ENCODE results near the gene ISOC1. TPM values are rescaled to one million over a fixed set of nuclear protein-coding genes. Genes with fewer than 3 reads are reported as not detected.

The ISOC1 gene
- total RNA-seq, 2 donors from 2014 or later: 10.9 to 12.0 TPM

- Histone ChIP-seq H3K4me1 (ENCODE audit: control insufficient read depth in 1 of 2, low read depth in 2 of 2) (no peaks in the 10 kb centered on the region), H3K4me3 (no peak overlapping the region), H3K36me3 (no peaks in the 10 kb centered on the region), H3K27ac (no peak overlapping the region), H3K9me3 (no peaks in the 10 kb centered on the region), H3K27me3 (replicated peaks; ENCODE audit: insufficient read depth) (no peaks in the 10 kb centered on the region)
- ATAC-seq (ENCODE audit: insufficient number of reproducible peaks, low FRiP score, low read depth): no peak
- no peak for TF ChIP-seq CTCF (IDR thresholded peaks at IDR 0.05)
- DNase-seq (ENCODE audit: low spot score): no peak
These were observed 21.1 kb downstream of the ISOC1 start for GRCh38 chr5:129115680-129116079.

- no peaks in the 10 kb centered on the region for H3K9me3 ChIP-seq
- TF ChIP-seq CTCF (IDR thresholded peaks at IDR 0.05): no peak
- ATAC-seq (ENCODE audit: insufficient number of reproducible peaks, low FRiP score, low read depth) (no peak), DNase-seq (ENCODE audit: low spot score) (no peak)
- H3K27ac ChIP-seq: no peak overlapping the region
- no peaks in the 10 kb centered on the region for H3K36me3 ChIP-seq
- no peak overlapping the region for H3K4me3 ChIP-seq
- no peaks in the 10 kb centered on the region for H3K4me1 ChIP-seq (ENCODE audit: control insufficient read depth in 1 of 2, low read depth in 2 of 2)
- H3K27me3 ChIP-seq (replicated peaks; ENCODE audit: insufficient read depth): no peaks in the 10 kb centered on the region
These were observed 22.2 kb downstream of the ISOC1 start for GRCh38 chr5:129116797-129117196.

- no peak for TF ChIP-seq CTCF (IDR thresholded peaks at IDR 0.05)
- Histone ChIP-seq H3K4me3 (no peak overlapping the region), H3K36me3 (no peaks in the 10 kb centered on the region), H3K4me1 (ENCODE audit: control insufficient read depth in 1 of 2, low read depth in 2 of 2) (no peaks in the 10 kb centered on the region), H3K27me3 (replicated peaks; ENCODE audit: insufficient read depth) (no peaks in the 10 kb centered on the region), H3K9me3 (no peaks in the 10 kb centered on the region), H3K27ac (no peak overlapping the region)
- DNase-seq (ENCODE audit: low spot score) (no peak), ATAC-seq (ENCODE audit: insufficient number of reproducible peaks, low FRiP score, low read depth) (no peak)
These were observed 23.9 kb downstream of the ISOC1 start for GRCh38 chr5:129118405-129118804.

- no peak overlapping the region for H3K4me3 ChIP-seq
- H3K9me3 ChIP-seq: no peaks in the 10 kb centered on the region
- ATAC-seq (ENCODE audit: insufficient number of reproducible peaks, low FRiP score, low read depth) (no peak), DNase-seq (ENCODE audit: low spot score) (no peak)
- H3K27me3 ChIP-seq (replicated peaks; ENCODE audit: insufficient read depth): no peaks in the 10 kb centered on the region
- H3K36me3 ChIP-seq: no peaks in the 10 kb centered on the region
- TF ChIP-seq CTCF (IDR thresholded peaks at IDR 0.05): no peak
- H3K4me1 ChIP-seq (ENCODE audit: control insufficient read depth in 1 of 2, low read depth in 2 of 2): no peaks in the 10 kb centered on the region
- H3K27ac ChIP-seq: no peak overlapping the region
These were observed 24.3 kb downstream of the ISOC1 start for GRCh38 chr5:129118826-129119225.

- no peaks in the 10 kb centered on the region for H3K27me3 ChIP-seq (replicated peaks; ENCODE audit: insufficient read depth)
- H3K4me1 ChIP-seq (ENCODE audit: control insufficient read depth in 1 of 2, low read depth in 2 of 2): no peaks in the 10 kb centered on the region
- no peak for TF ChIP-seq CTCF (IDR thresholded peaks at IDR 0.05)
- H3K36me3 ChIP-seq: no peaks in the 10 kb centered on the region
- no peak for ATAC-seq (ENCODE audit: insufficient number of reproducible peaks, low FRiP score, low read depth)
- H3K4me3 ChIP-seq: no peak overlapping the region
- no peak for DNase-seq (ENCODE audit: low spot score)
- H3K27ac ChIP-seq: no peak overlapping the region
- H3K9me3 ChIP-seq: no peaks in the 10 kb centered on the region
These were observed 25.6 kb downstream of the ISOC1 start for GRCh38 chr5:129120158-129120581.

All from thoracic aorta (tissue), 2 donors.